Epithelial cell of proximal tubule (primary cell): ENCODE data around the gene PLK3. TPM values are rescaled to one million over a fixed set of nuclear protein-coding genes. Genes with fewer than 3 reads are reported as not detected.
"Not testable (repeated sequence)": the region's sequence is repeated elsewhere in the genome, so short reads cannot be mapped to it uniquely, and the experiment has no call there.

ENCODE experiments used
- DNase-seq: peaks from one replicate; pipeline ENCODE4 v3.0.0-alpha.2; 2011; ENCODE audit warnings: low read depth
- H3K4me3 ChIP-seq: 2 replicates; pipeline ENCODE4 v1.5.1; 2011; ENCODE audit warnings: low read depth, mild to moderate bottlenecking, low read length
- CTCF ChIP-seq: conservative IDR thresholded peaks from 2 replicates; pipeline ENCODE4 v1.5.1; 2012; ENCODE audit warnings: low read depth, mild to moderate bottlenecking, low read length
- total RNA-seq: library from RNA; depleted of rRNA; stranded (reverse); fragments of >200 nt; gene quantifications from 2 replicates; pipeline ENCODE4 v1.2.3, GENCODE V29; 2015

The PLK3 gene
- total RNA-seq, 1 donor from 2014 or later: 51.1 TPM

DNA sequence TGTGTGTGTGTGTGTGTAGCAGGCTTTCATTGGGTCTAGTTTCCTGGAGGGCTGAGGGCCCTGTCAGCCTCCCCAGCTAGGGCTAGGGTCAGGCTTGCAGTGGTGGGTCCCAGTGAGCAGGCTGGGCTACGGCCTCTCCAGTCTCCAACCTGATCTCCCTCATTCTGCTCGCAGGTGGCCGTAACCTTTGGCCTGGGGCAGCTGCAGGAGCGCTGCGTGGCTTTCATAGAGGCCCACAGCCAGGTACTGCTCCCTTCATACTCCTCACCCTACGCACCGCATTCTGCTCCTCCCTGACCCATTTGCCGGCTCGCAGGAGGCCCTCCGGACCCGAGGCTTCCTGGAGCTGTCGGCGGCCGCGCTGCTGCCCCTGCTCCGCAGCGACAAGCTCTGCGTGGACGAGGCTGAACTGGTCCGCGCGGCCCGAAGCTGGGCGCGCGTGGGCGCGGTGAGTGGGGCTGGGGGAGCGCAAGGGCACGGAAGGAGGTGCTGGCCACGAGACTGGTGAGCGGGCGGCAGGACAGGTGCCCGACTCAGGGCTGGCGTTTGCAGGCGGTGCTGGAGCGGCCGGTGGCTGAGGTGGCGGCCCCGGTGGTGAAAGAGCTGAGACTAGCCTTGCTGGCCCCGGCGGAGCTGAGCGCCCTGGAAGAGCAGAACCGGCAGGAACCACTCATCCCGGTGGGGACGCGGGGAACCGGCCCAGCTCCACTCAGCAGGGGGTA lies 12.8 kb downstream of the PLK3 start:
- H3K4me3 ChIP-seq: peak overlapping the region; percentile 53
- no peak for TF ChIP-seq CTCF
- no peak for DNase-seq

- not testable (repeated sequence) for H3K4me3 ChIP-seq, DNase-seq
Measured at GRCh38 chr1:44815926-44816325, 15.7 kb downstream of the PLK3 start.

GRCh38 chr1:44817307-44817706 lies 17.1 kb downstream of the PLK3 start:
- no peak overlapping the region for H3K4me3 ChIP-seq
- TF ChIP-seq CTCF: no peak
- DNase-seq: no peak

DNA sequence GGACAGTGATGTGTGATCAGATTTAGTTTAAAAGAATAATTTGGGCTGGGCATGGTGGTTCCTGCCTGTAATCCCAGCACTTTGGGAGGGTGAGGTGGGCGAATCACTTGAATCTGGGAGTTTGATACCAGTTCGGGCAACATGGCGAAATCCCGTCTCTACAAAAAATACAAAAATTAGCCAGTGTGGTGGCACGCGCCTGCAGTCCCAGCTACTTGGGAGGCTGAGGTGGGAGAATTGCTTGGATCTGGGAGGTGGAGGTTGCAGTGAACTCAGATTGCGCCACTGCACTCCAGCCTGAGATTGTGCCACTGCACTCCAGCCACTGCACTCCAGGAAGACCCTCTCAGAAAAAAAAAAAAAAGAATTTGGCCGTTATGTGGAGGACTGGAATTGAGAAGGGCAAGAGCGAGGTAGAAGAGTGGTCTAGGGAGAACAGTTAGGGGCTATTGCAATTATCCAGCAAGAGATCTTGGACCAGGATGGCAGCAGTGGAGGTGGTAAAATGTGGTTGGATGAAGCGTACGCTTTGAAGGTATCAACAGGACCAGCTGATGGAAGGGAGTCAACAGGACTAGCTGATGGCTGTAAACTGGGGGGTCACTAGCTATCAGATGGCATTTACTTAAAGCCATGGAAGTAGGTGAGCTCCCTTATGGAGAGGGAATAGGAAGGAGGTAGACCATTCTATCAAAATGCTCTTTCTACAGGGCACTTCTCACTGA lies 17.8 kb downstream of the PLK3 start:
- no peak for DNase-seq
- no peak for TF ChIP-seq CTCF
- H3K4me3 ChIP-seq: no peak overlapping the region

DNA sequence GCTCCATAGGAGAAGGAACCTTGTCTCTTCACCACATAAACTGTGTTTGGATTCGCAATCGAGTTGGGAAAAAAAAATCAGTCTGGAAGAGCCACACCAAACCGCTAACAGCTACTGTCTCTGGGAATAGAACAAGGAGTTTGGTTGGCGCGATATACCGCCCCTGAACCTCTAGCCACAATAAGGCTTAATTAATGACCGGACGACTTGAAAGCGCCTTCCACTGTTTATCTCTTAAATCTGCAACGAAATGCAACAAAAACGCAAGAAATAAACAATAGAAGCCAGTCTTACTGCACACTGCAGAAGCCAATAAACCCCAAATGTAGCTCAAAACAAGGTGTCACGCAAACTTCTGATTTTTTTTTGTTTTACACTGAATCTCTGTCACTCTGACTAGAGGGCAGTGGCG lies 19.0 kb downstream of the PLK3 start:
- peak overlapping the region; percentile 47 for H3K4me3 ChIP-seq
- no peak for DNase-seq
- peak; percentile 7 for TF ChIP-seq CTCF

GRCh38 chr1:44819608-44820327 lies 19.6 kb downstream of the PLK3 start:
- H3K4me3 ChIP-seq: peak overlapping the region; percentile 49
- peak; percentile 95 for DNase-seq
- no peak for TF ChIP-seq CTCF
